Stimulated activated naive CD4-positive, alpha-beta T cell treated with Interleukin-2 at 50 U/mL for 16 hours (primary cell): ENCODE measurements around the gene RPL4.
"Not testable (repeated sequence)": the region's sequence is repeated elsewhere in the genome, so short reads cannot be mapped to it uniquely, and the experiment has no call there.

Experiments
- DNase-seq: peaks from one replicate; lab custom pipeline; 2025; lab: John Stamatoyannopoulos, UW

RPL4 gene

GRCh38 chr15:66489179-66489791 lies 15.4 kb downstream of the RPL4 start:
- no peak for DNase-seq

DNA sequence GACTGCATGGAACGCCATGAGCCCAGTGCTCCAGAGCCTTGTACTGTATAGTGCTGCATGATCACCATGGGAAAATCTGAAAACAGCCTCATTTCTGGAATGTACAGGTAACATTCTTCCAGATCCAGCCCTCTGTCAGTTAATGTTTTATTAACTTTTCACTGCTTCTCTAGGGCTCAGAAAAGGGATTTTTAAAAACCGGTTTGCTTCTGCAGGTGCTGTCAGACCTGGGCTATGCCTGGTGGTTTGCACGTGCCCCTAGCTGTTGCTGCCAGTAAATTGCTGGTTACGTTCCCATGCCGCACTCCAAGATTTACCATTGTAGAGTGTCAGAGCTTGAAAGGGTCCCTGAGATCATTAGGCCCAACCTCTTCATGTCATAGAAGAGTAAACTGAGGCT lies 16.1 kb downstream of the RPL4 start:
- DNase-seq = no peak

GRCh38 chr15:66486887-66487286 lies 17.8 kb downstream of the RPL4 start:
- DNase-seq = no peak

GRCh38 chr15:66484539-66485112 lies 20.0 kb downstream of the RPL4 start:
- DNase-seq = no peak

DNA sequence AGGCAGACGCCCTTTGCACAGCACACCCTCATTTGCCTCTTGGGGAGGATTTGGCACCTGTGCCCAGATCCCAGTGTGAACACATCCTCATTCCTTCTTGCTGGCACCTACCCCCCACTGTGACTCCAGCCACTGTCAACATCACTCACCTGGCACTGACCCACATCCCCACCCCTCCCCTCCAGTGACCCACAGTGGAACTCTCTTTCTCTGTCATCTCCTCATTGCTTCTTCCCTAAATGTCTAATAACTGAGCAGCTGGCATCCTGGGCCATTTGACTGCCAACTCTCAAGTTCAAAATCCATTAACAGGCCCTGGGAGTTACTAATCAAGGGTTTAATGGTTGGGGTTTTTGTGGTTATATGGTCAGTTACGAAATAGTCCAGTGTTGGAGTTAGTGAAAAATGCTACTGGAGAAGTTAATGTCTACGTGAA lies 21.5 kb downstream of the RPL4 start:
- DNase-seq = no peak

DNA sequence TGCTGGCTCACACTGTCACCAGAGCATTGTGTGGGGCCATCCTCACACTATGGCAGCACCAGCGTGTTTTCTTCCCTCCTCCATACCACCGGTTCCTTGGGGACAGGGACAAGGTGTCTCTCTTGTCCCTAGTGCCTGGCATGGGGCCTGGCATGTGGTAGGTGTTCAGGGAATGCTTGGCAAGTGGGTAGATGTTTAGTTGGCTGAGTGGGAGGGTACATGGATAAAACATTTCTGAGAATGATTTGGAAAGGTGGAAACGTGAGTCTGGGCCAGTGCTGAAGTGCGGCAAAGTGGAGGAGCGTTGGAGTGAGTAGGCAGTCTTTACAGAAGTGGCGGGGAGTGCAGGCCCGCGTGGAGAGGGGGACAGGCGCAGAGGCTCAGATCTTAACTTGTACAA lies 22.1 kb downstream of the RPL4 start:
- DNase-seq = no peak

- DNase-seq = no peak
Observed at GRCh38 chr15:66481107-66481856, 23.4 kb downstream of the RPL4 start.

DNA sequence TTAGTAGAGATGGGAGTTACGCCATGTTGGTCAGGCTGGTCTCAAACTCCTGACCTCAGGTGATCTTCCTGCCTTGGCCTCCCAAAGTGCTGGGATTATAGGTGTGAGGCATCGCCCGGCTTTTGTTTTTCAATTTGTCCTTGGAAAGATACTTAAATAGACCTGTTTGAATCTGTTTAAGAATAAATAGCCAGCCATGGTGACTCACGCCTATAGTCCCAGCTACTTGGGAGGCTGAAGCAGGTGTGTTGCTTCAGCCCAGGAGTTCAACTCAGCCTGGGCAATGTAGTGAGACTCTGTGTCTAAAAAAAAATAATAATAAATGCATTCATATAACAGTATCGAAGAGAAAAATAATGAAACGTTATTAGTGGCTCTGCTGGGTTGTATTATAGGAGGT lies 24.4 kb downstream of the RPL4 start:
- DNase-seq = no peak

DNA sequence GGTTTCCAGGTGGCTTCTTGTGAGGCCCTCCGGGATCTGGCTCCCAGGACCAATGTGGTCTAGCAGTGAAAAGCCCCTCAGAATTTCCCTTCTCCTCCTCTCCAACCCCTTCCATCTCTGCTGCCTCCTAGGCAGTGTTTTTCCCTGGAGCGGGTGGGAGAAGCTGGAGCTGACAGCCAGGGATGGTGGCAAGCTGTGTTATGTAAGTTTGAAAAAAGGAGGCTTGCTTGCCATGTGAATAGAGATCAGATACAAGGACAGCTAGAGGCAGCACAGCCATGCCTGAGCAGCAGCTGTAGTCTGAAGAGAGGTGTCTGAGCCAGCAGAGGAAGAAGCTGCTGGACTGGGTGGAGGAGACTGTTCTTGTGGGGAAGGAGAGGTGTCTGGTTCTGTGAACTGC lies 27.6 kb downstream of the RPL4 start:
- no peak for DNase-seq

- DNase-seq = no peak
Observed at GRCh38 chr15:66476535-66476934, 28.1 kb downstream of the RPL4 start.

DNA sequence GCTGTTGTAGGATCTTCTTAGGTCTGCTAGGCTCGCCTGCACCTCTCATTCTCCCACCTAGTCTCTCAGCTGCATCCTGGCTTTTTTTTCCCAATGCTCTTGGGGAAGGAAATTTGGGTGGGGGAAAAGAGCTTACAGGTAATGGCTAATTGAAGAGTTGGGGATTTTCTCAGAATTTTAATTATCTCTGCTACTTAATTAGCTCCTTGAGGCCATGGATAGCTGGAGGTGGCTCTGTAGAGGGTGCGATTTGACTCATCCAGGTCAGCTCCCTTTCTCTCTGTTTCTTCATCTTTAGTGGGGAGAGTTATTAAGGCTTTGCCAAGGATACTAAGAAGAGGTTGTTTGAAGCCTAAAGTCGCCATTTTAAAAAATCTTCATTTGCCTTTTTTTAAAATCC lies 29.7 kb downstream of the RPL4 start:
- DNase-seq = no peak

DNA sequence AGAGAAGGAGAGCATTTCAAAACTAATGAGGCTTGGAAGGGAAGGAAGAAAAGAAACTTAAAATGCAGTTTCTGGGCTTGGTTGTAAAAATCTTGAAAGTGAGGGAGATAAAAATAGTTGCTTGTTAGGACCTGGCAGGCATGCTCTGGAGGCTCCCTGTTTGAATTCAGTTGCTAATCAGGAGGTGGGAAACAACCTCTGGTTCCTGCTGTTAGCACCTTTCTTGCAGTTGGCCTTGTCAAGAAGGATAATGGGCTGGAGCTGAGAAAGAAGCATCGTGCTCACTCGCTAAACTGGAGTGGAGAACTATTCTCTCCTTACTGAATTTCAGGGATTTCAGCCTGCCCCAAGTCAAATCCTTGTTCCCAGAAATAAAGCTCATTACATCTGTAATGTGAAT lies 30.5 kb downstream of the RPL4 start:
- no peak for DNase-seq

- DNase-seq = peak; percentile 21
Observed at GRCh38 chr15:66472176-66472999, 32.3 kb downstream of the RPL4 start.

GRCh38 chr15:66470825-66471224 lies 33.8 kb downstream of the RPL4 start:
- DNase-seq = not testable (repeated sequence)

- DNase-seq = not testable (repeated sequence)
Observed at GRCh38 chr15:66467162-66468040, 37.3 kb downstream of the RPL4 start.

DNA sequence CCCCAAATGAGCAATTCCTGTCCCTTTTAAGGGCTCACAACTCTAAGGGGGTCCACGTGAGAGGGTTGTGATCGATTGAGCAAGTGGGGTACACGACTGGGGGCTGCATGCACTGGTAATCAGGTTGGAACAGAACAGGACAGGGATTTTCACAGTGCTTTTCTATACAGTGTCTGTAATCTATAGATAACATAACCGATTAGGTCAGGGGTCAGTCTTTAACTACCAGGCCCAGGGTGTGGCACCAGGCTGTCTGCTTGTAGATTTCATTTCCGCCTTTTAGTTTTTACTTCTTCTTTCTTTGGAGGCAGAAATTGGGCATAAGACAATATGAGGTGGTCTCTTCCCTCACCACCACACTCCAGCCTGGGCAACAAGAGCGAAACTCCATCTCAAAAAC lies 39.4 kb downstream of the RPL4 start:
- DNase-seq = not testable (repeated sequence)

DNA sequence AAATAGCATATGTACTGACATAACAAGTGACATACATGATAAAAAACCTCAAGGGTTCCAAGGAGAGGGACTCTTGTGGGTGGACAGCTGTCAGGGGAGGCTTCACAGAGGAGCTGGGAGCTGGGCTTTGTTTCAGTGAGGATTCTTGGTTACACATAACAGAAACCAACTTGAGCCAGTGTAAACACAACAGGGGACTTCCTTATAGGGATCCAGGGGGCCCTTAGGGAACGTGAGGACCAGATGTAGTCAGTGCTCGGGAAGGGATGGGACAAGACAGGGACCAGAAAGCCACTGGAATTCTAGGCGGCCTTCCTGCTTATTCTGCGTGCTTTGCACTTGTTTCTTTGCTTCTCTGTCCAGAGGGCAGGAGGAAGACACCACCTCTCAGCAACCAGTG lies 42.0 kb downstream of the RPL4 start:
- no peak for DNase-seq

GRCh38 chr15:66461917-66462316 lies 42.7 kb downstream of the RPL4 start:
- no peak for DNase-seq

- DNase-seq = not testable (repeated sequence)
Observed at GRCh38 chr15:66461294-66461693, 43.4 kb downstream of the RPL4 start.

DNA sequence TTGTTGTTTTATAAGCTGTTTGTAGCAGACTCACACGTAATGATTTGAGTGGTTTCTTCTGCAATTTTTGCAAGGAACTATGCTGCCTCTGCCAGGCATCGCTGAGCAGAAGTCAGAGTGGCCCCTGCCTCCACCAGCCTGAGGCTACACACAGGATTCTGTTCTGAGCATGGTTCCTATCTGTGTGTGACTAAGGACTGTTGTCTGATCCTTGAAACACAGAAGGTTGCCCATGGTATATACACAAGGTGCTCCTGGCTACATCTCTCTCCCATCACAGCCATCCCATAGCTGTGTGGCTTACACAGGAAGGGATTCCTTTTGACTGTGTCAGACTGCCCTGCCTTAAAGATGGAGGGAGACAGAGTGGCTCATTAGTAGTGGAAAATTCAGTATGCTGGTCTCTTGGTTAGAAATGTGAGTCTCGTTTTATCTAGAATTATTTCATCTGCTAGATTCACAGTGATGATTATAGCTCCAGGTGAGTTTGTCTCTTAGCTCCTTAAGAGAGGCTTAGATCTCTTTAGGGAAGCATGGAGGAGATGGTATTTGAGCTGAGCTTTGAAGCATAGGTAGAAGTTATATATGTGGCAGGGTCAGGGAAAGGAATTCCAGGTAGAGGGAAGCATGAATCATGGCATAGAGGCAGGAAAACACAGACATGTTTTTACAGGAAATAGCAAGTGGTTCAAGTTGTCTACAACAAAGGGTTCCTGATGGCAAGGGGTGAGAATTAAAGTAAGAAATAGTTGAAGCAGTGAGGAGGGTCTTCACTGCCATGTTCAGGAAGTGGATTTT lies 44.6 kb downstream of the RPL4 start:
- DNase-seq = no peak

DNA sequence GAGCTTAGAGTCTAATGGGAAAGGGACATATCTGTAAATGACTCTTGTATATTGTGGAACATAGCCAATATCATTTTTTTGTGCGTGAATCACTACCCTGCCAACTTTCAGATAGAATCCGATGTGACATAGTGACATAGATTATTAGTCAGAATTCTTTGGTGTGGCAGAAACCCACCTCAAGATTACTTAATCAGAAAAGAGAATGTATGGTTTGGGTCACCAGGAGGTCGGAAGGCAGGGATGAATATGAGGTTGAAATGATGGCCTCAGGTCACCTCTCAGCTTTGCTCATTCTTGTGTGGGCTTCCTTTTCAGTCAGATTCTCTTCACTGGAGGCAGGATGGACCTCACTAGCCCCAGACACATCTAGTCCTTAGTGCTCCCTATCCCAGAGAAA lies 48.4 kb downstream of the RPL4 start:
- no peak for DNase-seq
